ENCODE measurements around the gene ZNF862. TPM values are rescaled to one million over a fixed set of nuclear protein-coding genes. Genes with fewer than 3 reads are reported as not detected.

ZNF862 gene
- polyA plus RNA-seq, 1 of the 3 experiments (the other 2 are of a cell fraction), result 17.3 TPM

GRCh38 chr7:149823191-149823630, 15.0 kb upstream of the ZNF862 start:
- no peaks in the 10 kb centered on the region for H3K9me2 ChIP-seq
- ChIA-PET POLR2A (interaction anchor here (1.1 kb wide), 1 partner anchor 15 kb away, joined by 3 read pairs; the partner anchor contains the start of gene ZNF862), CTCF (interaction anchor here (0.7 to 10.8 kb wide), 6 partner anchors 15 to 34 kb away, joined by 3 to 119 read pairs (median 6); partner anchors contain the start of gene ZNF862)
- H3K9ac ChIP-seq, result no peak overlapping the region
- TF ChIP-seq EP300 (IDR thresholded peaks at IDR 0.05; ENCODE audit: borderline replicate concordance in 1 of 2, low read depth in 1 of 2, low read length in 1 of 2) (no peak), GABPA (IDR thresholded peaks at IDR 0.05; ENCODE audit: low read depth) (no peak), CHD2 (IDR thresholded peaks at IDR 0.05; ENCODE audit: low read length, partially characterized antibody) (no peak), MEF2A (IDR thresholded peaks at IDR 0.05; ENCODE audit: borderline replicate concordance, low read depth) (no peak), FOSL2 (IDR thresholded peaks at IDR 0.05; ENCODE audit: borderline replicate concordance, low read depth) (no peak), RXRA (IDR thresholded peaks at IDR 0.05; ENCODE audit: borderline replicate concordance, low read depth) (no peak), CTCF (IDR thresholded peaks at IDR 0.05) (no peak), TEAD4 (IDR thresholded peaks at IDR 0.05; ENCODE audit: borderline replicate concordance, insufficient read depth) (no peak), MXI1 (IDR thresholded peaks at IDR 0.05; ENCODE audit: low read depth, low read length) (no peak), SMC3 (IDR thresholded peaks at IDR 0.05; ENCODE audit: low read depth, low read length) (no peak), TAF1 (IDR thresholded peaks at IDR 0.05; ENCODE audit: borderline replicate concordance, low read depth, low read length) (no peak), USF2 (IDR thresholded peaks at IDR 0.05; ENCODE audit: borderline replicate concordance, low read depth, low read length) (no peak), GATA2 (CRISPR knock-in tag; IDR thresholded peaks at IDR 0.05) (no peak), NRF1 (IDR thresholded peaks at IDR 0.05; ENCODE audit: low read depth, low read length) (no peak), FOXM1 (IDR thresholded peaks at IDR 0.05; ENCODE audit: low read depth) (no peak), YY1 (IDR thresholded peaks at IDR 0.05; ENCODE audit: low read depth) (no peak), IRF3 (IDR thresholded peaks at IDR 0.05; ENCODE audit: low read depth, low read length) (no peak), REST (IDR thresholded peaks at IDR 0.05; ENCODE audit: low read depth, low read length) (no peak), ELF1 (IDR thresholded peaks at IDR 0.05) (no peak)
- H3K27ac ChIP-seq (ENCODE audit: low read depth in 2 of 2, low read length in 1 of 2), result no peak overlapping the region
- DNase-seq, result no peak
- H4K20me1 ChIP-seq (ENCODE audit: insufficient read depth), result no peaks in the 10 kb centered on the region
- H3K4me1 ChIP-seq (ENCODE audit: control insufficient read depth in 1 of 2, insufficient read depth in 2 of 2, low read depth in 1 of 2, low read length in 1 of 2), result peaks cover 0 to 2% of the 10 kb centered on the region in 2 experiments; a peak in 1 of 4 replicates
- WGBS (ENCODE audit: low lambda C conversion rate), result 75% methylated on average over 7 of the region's 8 CpGs
- H2AFZ ChIP-seq (ENCODE audit: low read depth), result no peak overlapping the region
- no peak overlapping the region for H3K4me3 ChIP-seq (ENCODE audit: low read depth in 2 of 2, low read length in 1 of 2)
- H3K27me3 ChIP-seq (ENCODE audit: insufficient read depth), result peaks cover 12% of the 10 kb centered on the region; the same call in 1 of the 2 replicates
- H3F3A ChIP-seq (replicated peaks; ENCODE audit: insufficient read depth), result no peaks in the 10 kb centered on the region
- no peaks in the 10 kb centered on the region for H3K9me3 ChIP-seq
- no peak overlapping the region for H3K4me2 ChIP-seq
- H3K79me2 ChIP-seq (ENCODE audit: insufficient read depth), result no peaks in the 10 kb centered on the region
- H3K36me3 ChIP-seq (replicated peaks in 1 of 2; ENCODE audit: control insufficient read depth in 1 of 2, insufficient read depth in 2 of 2, low read length in 1 of 2), result no peaks in the 10 kb centered on the region
